Mononuclear cell (primary cell): ENCODE results near the gene STK17A. TPM values are rescaled to one million over a fixed set of nuclear protein-coding genes. Genes with fewer than 3 reads are reported as not detected.
"Not testable (repeated sequence)": the region's sequence is repeated elsewhere in the genome, so short reads cannot be mapped to it uniquely, and the experiment has no call there.

Source experiments
- H3K27me3 ChIP-seq: 2 replicates; pipeline ENCODE4 v1.6.0; 2011; ENCODE audit warnings: low read length, control low read depth; ENCODE audit not compliant: insufficient read depth
- H3K4me1 ChIP-seq: 2 replicates; pipeline ENCODE4 v1.5.1; 2011; ENCODE audit warnings: mild to moderate bottlenecking, low read length, control low read depth; ENCODE audit not compliant: insufficient read depth
- H3K4me3 ChIP-seq: 2 replicates; pipeline ENCODE4 v1.5.1; 2011; ENCODE audit warnings: mild to moderate bottlenecking, low read length, moderate library complexity
- H3K9me3 ChIP-seq: 2 replicates; pipeline ENCODE4 v1.5.1; 2011; ENCODE audit warnings: low read depth, mild to moderate bottlenecking, control low read depth, low read length
- total RNA-seq: library from RNA; depleted of rRNA; stranded (reverse); fragments of >200 nt; gene quantifications from one replicate; pipeline ENCODE4 v1.2.3, GENCODE V29; 2012

Gene STK17A
- total RNA-seq, 1 donor = 253 TPM

DNA sequence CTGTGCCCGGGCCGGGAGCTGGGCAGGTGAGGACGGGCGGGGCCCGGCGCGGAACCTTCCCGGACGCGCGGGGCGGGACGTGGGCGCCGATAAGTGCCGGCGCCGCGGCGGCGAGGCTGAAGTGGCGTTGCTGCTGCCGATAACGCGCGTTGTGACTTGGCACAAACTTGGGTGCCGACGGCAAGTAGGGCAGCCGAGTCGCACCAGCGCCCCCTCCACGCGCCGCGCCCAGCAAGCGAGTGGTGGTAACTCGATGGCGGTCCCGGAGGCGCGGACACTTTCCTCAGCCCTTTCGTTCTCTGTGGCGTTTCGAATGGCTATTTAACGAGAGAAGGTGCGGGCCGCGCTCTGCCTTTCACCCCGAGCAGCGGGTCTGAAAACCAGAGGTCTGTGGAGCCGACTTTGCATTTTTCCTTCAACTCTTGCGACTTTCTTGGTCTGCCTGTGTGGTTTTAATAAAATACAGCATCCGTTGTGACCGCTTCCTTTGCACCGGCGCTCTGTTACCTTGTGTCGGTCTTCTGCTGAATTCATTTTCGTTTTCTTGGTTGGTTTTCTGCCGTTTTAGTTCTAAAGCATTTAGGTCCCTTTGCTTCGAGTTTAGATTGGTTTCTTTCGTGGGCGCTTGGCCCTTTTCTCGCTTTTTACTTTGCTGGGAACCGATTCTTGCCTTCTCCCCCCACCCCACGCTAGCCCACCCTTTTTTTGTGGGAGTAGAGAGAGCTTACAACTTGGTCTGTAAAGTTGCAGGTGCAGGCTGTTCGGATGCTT lies 701 bp downstream of the STK17A start:
- Histone ChIP-seq H3K4me3 (peak overlapping the region; percentile 87), H3K27me3 (peaks cover 12% of the 10 kb centered on the region), H3K4me1 (peaks cover 24% of the 10 kb centered on the region), H3K9me3 (no peaks in the 10 kb centered on the region)

DNA sequence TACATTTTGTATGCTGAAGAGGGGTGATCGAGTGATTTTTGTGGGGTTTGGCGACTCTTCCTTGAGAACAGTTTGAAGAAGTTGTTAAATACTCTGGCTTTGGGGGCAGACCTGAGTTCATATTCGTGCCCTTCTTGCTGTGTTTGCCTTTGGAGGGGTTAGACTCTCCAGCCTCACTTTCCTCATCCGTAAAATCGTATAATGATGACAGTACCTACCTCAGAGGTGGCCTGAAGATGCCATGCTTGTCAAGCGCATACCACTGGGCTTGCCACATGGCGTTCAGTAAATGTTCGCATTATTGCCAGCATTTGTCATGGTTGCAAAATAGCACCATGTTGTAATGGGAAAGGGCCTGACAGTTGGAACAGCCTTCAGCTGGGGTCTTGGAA lies 1.3 kb downstream of the STK17A start:
- no peaks in the 10 kb centered on the region for H3K9me3 ChIP-seq
- peak overlapping the region; percentile 87 for H3K4me3 ChIP-seq
- H3K4me1 ChIP-seq = peaks cover 30% of the 10 kb centered on the region
- H3K27me3 ChIP-seq = peaks cover 12% of the 10 kb centered on the region

DNA sequence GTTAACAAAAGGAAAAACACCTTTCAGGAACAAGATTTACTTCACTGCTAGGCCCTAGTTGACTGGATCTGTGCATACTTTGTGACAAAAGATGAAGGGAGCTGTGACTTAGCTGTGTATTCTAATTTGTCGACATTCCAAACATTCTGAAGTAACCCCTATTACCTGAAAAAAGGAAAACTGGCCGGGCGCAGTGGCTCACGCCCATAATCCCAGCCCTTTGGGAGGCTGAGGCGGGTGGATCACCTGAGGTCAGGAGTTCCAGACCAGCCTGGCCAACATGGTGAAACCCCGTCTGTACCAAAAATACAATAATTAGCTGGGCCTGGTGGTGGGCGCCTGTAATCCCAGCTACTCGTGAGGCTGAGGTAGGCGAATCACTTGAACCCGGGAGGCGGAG lies 1.8 kb downstream of the STK17A start:
- H3K4me1 ChIP-seq = peaks cover 34% of the 10 kb centered on the region
- H3K27me3 ChIP-seq = peaks cover 12% of the 10 kb centered on the region
- H3K4me3 ChIP-seq = peak overlapping the region; percentile 87
- not testable (repeated sequence) for H3K9me3 ChIP-seq

DNA sequence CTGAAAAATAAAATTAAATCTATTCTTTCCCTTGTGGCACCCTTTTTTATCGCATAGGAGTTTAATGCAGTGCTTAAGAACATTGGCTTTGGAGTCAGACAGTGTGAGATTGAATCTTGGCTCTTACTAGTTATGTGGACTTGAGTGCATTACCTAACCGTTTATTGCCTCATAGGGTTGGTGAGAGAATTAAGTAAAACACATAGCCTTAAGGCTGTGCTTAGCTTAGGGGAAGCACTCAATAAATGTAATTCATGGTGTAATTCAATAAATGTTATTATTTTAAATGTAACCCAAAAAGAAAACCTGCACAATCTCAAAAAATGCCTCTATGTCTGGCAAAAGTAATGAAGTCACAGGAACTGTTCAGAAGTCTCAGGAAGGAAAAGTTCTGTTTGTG lies 2.7 kb downstream of the STK17A start:
- H3K4me3 ChIP-seq = peak overlapping the region; percentile 87
- H3K4me1 ChIP-seq = peaks cover 40% of the 10 kb centered on the region
- no peaks in the 10 kb centered on the region for H3K9me3 ChIP-seq
- peaks cover 10% of the 10 kb centered on the region for H3K27me3 ChIP-seq

DNA sequence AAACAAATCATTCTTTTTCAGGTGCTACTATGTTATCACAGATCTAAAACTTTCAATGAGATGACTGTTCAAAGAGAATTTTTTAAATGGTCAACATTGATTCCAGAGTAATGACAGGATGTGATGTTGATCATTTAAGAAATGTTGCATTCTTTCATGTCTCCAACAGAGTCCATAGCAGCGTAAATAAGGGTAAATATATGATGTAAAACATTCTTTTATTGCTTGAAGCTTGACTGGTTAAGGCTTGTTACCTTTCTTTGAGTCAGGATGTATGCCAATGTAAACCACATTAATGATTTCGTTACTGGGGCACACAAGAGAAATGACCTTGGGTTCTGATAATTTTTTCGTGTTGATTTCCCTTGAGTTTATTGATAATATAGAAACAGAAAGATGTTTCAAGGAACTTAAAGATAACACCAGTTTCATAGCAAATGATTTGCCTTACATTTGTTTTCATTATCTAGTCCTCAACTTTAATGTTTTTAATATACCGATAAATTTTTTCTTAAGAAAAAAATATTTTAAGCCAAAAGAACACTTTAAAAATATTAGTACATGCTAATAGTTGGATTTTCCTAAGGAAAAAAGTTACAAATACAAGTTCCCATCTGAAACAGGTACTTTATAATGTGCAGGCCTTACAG lies 3.5 kb downstream of the STK17A start:
- H3K27me3 ChIP-seq = peaks cover 2% of the 10 kb centered on the region
- no peaks in the 10 kb centered on the region for H3K9me3 ChIP-seq
- no peak overlapping the region for H3K4me3 ChIP-seq
- peaks cover 48% of the 10 kb centered on the region for H3K4me1 ChIP-seq

DNA sequence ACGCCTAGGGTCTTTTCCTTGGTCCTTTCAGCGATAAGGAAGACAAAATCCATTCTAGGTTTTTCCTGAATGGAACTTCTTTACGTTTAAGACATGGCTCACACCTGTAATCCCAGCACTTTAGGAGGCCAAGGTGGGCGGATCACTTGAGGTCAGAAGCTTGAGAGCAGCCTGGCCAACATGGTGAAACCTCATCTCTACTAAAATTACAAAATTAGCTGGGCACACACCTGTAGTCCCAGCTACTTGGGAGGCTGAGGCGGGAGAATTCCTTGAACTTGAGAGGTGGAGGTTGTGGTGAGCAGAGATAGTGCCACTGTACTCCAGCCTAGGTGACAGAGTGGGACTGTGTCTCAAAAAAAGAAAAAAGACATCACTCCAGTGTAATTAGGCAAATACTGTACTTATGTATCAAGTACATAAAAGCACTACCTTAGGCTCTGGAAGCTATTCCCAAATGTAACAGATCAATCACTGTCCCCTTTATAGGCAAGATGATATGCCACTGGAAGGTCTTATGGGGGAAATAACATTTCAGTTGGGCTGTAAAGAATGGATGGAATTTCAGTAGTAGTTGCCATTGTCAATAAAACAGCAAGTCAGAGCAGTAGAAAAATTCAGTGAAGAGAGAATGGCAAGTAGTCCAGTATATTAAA lies 5.7 kb downstream of the STK17A start:
- Histone ChIP-seq H3K9me3 (no peaks in the 10 kb centered on the region), H3K4me3 (no peak overlapping the region), H3K27me3 (no peaks in the 10 kb centered on the region), H3K4me1 (peaks cover 55% of the 10 kb centered on the region)

DNA sequence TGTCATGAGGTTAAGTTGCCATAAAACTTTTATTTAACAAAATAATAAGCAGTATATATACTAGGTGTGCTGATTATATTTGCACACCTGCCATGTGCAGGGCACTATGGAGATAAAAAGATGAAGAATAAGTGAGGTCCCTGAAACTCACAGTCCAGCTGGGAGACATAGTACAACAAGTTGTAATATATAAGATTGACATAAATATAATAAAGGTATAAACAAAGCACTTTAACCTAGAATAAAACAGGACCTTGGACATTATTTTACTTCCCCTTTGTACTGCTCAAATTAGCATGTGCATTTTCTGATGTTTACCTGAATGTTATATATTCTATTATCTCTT lies 6.2 kb downstream of the STK17A start:
- peaks cover 57% of the 10 kb centered on the region for H3K4me1 ChIP-seq
- no peaks in the 10 kb centered on the region for H3K9me3 ChIP-seq
- H3K27me3 ChIP-seq = no peaks in the 10 kb centered on the region
- no peak overlapping the region for H3K4me3 ChIP-seq

DNA sequence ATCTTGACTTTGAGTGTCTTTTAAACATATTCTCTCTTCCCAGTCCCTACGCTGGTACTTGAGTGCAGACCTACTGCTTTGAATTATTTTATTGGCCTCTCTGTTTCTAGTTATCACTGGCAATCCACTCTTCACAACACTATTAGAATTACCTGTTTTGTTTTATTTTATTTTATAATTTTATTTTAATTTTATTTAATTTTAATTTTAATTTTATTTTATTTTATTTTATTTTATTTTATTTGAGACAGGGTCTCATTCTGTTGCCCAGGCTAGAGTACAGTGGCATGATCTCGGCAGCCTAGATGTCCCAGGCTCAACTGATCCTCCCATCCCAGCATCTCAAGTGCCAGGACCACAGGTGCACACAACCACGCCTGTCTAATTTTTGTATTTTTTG lies 6.8 kb downstream of the STK17A start:
- Histone ChIP-seq H3K4me1 (peaks cover 56% of the 10 kb centered on the region), H3K9me3 (no peaks in the 10 kb centered on the region), H3K4me3 (no peak overlapping the region), H3K27me3 (no peaks in the 10 kb centered on the region)

DNA sequence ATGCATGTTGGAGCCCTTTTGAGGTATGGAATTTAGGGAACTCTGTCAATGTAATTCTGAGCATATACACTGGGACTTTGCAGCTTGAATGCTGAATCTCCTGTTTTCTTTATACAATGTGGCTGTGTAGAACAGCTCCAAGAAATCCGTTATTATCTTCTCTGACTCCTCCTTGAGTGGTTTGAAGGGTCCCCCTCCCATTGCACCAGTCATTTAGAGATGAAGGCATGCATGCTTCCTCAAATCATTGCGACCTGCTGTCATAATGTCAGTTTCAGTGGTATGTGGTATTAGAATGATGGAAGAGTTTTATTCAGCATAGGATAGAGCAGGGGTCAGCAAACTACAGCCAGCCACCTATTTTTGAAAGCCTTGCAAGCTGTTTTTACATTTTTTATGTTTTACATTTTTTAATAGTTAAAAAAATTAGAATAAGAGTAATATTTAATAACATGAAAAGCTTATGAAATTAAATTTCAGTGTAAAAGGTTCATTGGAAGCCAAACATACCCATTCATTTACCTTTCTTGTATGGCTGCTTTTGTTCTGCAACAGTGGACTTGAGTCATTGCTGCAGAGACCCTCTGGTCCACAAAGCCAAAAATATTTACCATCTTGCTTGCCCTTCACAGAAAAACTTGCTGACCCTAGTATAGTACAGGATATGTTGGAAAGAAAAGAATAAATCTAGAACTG lies 8.1 kb downstream of the STK17A start:
- peaks cover 54% of the 10 kb centered on the region for H3K4me1 ChIP-seq
- H3K4me3 ChIP-seq = no peak overlapping the region

DNA sequence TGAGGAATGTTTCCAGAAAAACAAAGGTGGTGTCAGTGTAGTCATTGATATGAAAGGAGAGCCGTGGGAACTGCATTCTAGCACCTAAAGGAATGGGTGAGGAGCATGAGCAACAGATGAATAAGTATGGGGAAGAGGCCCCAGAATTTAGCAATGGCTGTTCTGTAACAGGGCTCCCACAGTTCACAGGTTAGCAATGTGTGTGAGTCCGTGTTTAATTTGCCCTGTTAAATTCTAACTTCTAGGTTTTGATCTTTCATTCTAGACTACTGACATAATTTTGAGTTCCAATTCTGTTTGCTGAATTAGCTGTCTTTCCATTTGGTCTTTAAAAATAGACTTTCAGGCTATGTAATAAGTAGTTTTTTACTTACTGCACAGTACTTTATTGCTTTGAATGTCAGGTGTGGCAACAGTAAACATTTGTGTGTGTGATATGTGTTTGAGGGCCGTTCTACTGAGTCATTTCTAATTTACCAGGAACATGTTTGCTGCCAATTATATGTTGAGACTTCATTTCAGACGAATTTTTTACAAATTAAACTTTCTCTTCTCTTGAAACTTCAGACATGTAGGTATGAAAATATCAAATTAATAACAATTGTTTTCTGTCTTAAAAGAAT lies 8.8 kb downstream of the STK17A start:
- Histone ChIP-seq H3K4me3 (no peak overlapping the region), H3K4me1 (peaks cover 59% of the 10 kb centered on the region), H3K27me3 (no peaks in the 10 kb centered on the region), H3K9me3 (no peaks in the 10 kb centered on the region)

More for the DNA sequence above, 8.1 kb downstream of the STK17A start:
- Histone ChIP-seq H3K9me3 (no peaks in the 10 kb centered on the region), H3K27me3 (no peaks in the 10 kb centered on the region)

DNA sequence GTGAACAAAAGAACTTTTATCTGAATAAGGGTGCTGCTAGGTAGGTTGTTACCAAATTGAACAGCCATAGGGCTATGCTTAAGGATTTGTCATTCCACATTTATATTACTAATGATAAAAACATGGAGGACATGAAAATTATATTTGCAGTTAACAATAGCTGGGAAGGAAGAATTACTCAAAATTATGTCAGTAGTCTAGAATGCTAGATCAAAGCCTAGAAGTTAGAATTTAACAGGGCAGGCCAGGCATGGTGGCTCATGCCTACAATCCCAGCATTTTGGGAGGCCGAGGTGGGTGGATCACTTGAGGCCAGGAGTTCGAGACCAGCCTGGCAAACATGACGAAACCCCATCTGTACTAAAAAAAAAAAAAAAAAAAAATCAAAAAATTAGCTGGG lies 9.4 kb downstream of the STK17A start:
- Histone ChIP-seq H3K9me3 (no peaks in the 10 kb centered on the region), H3K4me3 (no peak overlapping the region), H3K27me3 (no peaks in the 10 kb centered on the region), H3K4me1 (peaks cover 59% of the 10 kb centered on the region)

DNA sequence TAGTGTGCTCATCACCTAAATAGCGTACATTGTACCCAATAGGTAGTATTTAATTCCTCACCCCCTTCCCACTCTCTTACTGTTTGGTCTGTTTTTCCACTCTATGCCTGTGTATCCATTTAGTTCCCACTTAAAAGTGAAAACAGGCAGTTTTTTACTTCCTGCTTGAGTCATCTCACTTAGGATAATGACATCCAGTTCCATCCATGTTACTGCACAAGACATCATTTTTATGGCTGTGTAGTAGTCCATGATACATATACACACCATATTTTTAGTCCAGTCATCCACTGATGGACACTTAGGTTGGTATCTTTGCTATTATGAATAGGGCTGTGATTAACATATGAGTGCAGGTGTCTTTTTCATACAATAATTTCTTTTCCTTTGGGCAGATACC lies 10.1 kb downstream of the STK17A start:
- H3K4me1 ChIP-seq = peaks cover 59% of the 10 kb centered on the region
- no peaks in the 10 kb centered on the region for H3K27me3 ChIP-seq
- no peak overlapping the region for H3K4me3 ChIP-seq
- no peaks in the 10 kb centered on the region for H3K9me3 ChIP-seq

DNA sequence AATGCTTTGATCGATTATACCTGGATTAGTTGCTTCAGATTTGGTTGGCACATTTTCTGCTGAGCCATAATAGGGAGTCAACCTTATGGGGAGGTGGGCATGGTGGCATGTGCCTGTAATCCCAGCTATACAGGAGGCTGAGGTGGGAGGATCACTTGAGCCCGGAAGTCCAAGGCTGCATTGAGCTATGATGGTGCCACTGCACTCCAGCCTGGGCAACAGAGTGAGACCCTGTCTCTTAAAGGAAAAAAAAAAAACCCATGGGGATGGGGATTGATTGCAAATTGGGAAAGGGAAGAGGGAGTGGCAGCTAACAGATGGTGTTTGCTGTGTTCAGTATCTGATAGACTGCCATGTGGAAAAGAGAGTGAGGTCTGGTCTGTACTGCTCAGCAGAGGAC lies 11.1 kb downstream of the STK17A start:
- Histone ChIP-seq H3K27me3 (no peaks in the 10 kb centered on the region), H3K4me3 (no peak overlapping the region), H3K9me3 (no peaks in the 10 kb centered on the region), H3K4me1 (peaks cover 49% of the 10 kb centered on the region)

DNA sequence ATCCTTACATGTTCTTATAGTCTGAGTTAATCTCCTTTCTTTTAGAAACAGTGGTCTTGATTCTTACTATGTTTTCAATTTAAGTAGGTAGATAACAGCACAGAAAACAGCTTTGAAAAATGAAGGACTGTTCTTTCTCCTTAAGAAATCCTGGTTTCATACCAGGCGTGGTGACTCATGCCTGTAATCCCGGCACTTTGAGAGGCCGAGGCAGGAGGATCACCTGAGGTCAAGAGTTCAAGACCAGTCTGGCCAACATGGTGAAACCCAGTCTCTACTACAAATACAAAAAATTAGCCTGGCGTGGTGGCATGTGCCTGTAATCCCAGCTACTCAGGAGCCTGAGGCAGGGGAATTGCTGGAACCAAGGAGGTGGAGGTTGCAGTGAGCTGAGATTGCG lies 13.5 kb downstream of the STK17A start:
- H3K9me3 ChIP-seq, H3K27me3 ChIP-seq, H3K4me3 ChIP-seq: not testable (repeated sequence)
- H3K4me1 ChIP-seq = peaks cover 38% of the 10 kb centered on the region

DNA sequence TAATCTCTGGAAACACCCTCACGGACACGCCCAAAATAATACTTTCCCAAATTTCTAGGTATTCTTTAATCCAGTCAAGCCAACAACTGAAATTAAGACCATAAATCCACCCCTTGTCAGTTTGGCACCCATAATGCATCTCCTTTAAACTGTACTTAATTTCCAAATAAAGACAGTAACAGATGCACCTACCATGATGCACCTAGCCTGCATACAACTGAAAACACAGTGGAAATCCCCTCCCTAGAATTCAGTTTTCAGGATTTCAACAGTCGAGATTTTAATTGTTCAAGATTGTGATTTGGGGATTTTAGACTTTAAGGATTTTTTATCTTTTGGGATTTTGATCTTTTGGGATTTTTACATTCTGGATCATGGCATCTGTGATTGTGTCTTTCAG lies 17.1 kb downstream of the STK17A start:
- peaks cover 24% of the 10 kb centered on the region for H3K4me1 ChIP-seq
- no peaks in the 10 kb centered on the region for H3K9me3 ChIP-seq
- H3K27me3 ChIP-seq = no peaks in the 10 kb centered on the region

More for the DNA sequence above, 17.1 kb downstream of the STK17A start:
- H3K4me3 ChIP-seq = no peak overlapping the region
